Stimulated activated CD4-positive, alpha-beta T cell treated with anti-CD3 and anti-CD28 coated beads, Interleukin-15, amount 100 ng/mL, for 1 hour (primary cell): ENCODE results near the gene NPPC.
"Not testable (repeated sequence)": the region's sequence is repeated elsewhere in the genome, so short reads cannot be mapped to it uniquely, and the experiment has no call there.

ENCODE experiments used
- DNase-seq, 2 donors: peaks; one replicate each; pipeline ENCODE4 v3.0.0-alpha.2; 2020; ENCODE audit warnings: low read depth in 1 of 2, low spot score in 1 of 2

NPPC gene

DNA sequence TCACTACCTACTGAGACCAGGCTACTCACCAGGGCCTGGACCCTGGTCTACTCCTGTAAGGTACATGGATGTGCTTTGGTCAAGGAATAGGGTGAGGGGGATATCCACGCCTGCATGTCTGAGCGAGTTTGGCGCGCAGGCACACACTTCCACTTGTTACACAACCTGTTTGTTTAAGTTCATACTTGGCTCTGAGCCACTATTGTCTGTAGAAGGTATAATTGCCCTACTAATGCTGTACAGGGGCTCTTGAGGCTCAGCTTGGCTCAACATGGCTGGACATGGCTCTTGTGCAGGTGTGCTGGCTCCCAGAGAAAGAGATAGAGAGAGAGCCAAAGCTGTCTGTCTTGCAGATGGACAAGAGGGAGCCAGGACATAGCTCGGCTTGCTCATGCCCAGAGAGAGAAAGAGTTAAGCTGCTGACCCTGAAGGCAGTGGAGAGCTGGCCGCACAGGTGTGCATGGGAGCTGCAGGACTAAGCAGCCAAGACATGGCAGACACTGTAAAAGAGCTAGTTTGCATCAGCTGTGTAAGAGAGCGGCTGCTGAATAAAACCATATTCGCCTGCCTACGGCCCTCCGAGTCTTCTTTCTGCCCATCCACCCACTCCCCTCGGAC lies 35.2 kb downstream of the NPPC start:
- DNase-seq: no peak

DNA sequence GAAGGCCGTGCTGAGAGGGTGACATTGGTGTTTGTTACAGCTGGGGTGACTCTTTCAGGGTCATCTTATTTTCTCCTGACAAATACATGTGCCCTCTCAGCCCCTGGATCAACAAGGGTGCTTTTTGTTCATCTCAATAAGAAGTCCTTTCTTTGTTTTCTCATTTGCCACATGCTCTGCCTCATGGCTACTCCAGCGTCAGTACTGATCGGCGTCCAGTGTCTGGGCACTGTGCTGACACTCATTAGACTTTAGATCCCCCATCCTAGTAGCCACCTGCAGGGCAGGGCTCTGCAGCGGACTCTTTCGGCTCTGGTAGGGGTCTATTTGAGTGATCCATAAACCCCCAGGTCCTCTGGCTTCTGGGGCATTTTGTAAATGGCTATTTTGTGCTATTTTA lies 38.4 kb downstream of the NPPC start:
- no peak for DNase-seq

DNA sequence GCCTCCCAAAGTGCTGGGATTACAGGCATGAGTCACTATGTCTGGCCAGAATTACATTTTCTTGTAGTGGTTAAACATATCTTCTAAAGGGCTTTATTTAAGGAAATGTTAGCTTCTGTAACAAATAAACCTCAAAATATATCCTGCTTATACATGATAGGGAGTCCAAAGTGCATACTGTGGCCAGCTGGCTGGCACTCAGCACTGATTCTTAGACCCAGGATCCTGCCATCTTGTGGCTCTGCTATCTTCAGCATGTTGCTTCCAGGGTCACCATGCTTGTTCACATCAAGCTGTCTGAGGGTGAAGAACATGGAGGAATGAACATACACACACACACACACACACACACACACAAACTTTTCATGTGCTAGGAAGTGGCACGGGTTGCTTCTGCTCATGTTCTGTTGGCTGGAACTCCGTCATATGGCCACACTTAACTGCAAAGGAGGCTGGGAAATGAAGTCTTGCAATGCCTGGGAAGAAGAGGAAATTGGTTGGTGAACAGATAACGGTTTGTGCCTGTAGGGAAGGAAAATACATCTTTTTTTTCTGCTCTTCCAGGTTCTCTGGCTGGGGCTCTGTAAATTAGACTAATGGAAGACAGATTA lies 40.0 kb downstream of the NPPC start:
- DNase-seq: no peak

DNA sequence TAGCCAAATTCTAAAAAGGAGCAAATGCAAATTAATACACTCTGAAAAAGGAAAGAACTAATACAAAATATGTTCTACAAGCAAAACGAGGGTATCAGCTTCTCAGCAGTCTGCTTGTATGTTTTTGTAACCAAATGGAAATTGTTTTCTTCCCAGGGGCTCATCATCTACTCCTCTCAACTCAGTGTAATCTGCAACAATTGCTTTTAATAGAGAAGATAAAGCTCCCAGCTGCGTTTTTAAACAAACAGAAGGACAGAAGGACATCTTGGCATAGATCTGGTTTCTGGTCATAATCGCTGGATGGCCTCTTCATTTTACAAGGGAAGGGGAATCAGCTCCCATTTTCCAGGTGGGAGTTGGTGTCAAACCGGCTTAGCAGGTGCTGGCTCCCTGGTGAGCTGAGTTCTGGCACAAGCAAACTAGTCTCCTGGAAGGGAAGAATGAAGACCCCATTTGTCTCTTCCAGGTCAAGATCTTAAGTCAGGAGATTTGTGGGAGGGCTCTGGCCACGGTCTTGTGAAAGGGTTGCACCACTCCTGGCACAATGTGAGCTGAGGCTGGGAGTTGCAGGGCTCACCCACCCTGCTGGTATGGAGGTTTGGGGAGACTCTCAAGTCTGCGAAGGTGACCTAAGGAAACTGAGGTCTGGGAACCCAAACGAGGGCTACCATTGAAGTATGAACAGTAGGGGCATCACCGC lies 41.6 kb downstream of the NPPC start:
- DNase-seq: no peak

DNA sequence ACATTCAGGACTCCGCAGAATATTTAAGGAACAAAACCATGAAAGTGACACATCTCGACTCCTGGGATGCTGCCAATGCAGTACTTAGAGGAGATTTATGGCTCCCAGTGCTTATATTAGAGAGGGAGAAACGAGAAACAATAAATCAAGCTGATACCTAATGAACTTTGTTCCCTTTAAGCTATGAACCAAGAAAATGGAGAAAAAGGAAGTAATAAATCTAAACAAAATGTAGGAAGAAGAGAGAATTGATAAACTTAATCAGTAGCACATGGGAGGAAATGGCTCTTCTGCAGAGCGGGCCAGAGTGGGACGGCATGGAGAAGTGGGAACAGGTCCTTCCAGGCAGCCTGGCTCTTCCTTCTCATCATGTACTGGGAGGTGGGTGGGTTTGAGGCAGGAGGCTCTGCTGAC lies 42.7 kb downstream of the NPPC start:
- no peak for DNase-seq

DNA sequence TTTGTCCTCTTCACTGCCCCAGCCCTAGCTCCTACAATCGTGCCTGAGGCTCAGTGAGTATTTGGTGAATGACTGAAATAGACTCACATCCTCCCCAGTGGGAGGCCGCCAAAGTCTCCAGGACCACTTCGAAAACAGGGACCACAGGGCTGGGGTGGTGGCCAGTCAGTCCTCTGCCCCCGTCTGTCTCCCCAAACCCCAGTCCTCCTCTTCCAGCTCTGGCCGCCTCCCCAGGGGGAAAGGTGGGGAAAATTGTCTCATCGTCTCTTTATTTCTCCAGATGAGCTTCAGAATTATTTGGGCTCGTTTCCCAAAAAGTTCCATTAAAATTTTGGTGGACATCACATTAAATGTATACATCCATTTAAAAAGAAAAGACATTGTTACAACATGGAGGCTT lies 43.5 kb downstream of the NPPC start:
- no peak for DNase-seq

DNA sequence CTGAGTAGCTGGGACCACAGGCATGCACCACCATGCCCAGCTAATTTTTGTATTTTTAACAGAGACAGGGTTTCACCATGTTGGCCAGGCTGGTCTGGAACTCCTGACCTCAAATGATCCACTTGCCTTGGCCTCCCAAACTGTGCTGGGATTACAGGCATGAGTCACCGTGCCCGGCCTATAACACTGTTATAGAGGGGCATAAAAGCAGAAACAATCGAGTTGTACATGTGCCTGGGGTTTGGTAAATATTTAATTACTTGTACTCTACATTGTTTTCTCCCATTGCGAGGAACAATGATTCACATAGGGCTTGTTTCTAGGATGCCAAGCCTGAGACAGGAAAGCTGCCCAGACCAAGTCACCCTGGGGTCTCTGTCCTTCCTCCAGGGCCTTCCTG lies 45.8 kb downstream of the NPPC start:
- DNase-seq: not testable (repeated sequence)

DNA sequence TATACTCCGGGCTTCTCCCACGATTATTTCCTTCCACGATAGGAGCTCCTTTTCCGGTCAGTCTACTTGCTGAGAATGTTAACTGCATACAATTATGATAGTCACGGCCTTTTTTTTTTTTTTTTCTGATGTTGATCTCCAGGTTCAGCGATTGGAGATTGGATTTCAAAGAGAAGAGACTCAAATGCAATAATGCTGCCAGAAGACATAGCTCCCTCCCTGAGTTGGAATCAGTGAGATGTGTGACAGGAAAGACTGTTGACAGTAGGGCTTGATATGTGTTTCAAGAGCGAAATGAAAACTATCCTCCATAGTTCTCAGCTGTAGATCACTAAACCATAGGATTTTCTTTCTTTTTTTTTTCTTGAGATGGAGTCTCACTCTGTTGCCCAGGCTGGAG lies 47.0 kb downstream of the NPPC start:
- no peak for DNase-seq

DNA sequence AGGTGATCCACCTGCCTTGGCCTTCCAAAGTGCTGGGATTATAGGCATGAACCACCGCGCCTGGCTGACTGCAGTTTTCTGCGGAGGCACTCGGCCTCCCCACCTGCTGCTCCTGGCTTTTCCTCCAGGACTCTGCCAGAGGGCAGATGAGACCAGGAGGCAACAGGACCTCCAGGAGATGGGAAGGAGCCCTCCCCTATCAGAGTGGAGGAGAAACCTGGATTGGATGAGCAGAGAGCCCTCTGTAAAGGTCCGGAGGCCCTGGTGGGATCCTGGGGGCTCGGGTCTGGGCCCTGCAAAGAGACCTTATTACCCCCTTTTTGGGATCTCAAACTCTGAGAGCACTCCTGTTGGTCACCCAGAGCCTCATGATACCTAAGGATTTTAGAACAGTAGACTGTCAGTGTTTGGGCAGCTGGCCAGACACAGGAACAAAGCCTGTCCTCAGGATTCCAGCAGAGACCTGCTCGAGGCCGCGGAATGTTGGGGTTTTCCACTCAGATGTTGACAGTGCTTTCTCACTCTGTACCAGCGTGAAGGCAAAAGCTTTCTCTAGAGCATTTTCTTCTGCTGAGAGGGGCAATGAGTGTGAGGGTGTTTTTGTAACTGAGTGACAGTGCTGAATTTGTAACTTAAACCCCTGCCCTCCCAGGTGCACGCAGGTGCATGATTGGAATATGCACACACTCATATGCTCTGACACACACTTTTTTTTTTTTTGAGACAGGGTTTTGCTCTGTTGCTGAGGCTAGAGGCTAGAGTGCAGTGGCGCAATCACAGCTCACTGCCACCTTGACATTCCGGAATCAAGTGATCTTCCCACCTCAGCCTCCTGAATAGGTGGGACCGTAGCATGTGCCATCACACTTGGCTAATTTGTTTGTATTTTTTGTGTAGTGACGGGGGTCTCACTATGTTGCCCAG lies 48.4 kb downstream of the NPPC start:
- no peak for DNase-seq

DNA sequence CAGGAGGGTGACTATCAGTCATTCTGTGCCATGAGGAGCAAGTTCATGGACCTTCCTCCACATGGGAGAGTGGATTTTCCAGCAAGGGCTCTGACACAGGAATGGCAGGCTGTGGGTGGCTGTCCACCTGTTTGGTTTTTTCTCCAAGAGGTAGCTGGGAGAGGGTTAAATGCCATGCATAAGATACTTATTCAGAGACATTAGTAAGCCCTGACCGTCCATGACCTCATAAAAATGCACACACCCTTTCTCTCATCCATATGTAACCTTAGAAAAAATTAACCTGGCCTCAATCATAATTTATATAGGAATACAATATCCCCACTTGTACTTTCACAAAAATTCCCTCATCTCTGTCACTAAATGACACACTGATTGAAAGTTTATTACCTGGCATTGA lies 51.3 kb downstream of the NPPC start:
- no peak for DNase-seq
